Nephron progenitor cell (in vitro differentiated cells): ENCODE data around the gene MXI1.
"Not testable (repeated sequence)": the region's sequence is repeated elsewhere in the genome, so short reads cannot be mapped to it uniquely, and the experiment has no call there.

Source experiments
- DNase-seq: peaks from one replicate; pipeline ENCODE4 v3.0.0; 2021
- H3K27ac Mint-ChIP-seq: 2 replicates; pipeline ENCODE4 v1.8.0; 2021; ENCODE audit warnings: mild to moderate bottlenecking, moderate library complexity, mixed read lengths
- H3K27me3 Mint-ChIP-seq: 2 replicates; pipeline ENCODE4 v1.8.0; 2021; ENCODE audit warnings: mild to moderate bottlenecking, low read depth, mixed read lengths; ENCODE audit not compliant: poor library complexity
- H3K36me3 Mint-ChIP-seq: 2 replicates; pipeline ENCODE4 v1.8.0; 2021; ENCODE audit warnings: low read depth, mixed read lengths
- H3K4me1 Mint-ChIP-seq: 2 replicates; pipeline ENCODE4 v1.8.0; 2021; ENCODE audit warnings: mixed read lengths
- H3K4me3 Mint-ChIP-seq: 2 replicates; pipeline ENCODE4 v1.8.0; 2021; ENCODE audit warnings: mild to moderate bottlenecking, moderate library complexity, mixed read lengths
- H3K9me3 Mint-ChIP-seq: 2 replicates; pipeline ENCODE4 v1.8.0; 2021; ENCODE audit warnings: mild to moderate bottlenecking, moderate library complexity, mixed read lengths
- TF ChIP-seq, protein P1 (sequence below): fragments of 200-600 bp; sonication (generic); IDR thresholded peaks from 2 replicates; pipeline ENCODE4 v1.5.0; 2021; ENCODE audit warnings: antibody characterized with exemption

Gene MXI1

DNA sequence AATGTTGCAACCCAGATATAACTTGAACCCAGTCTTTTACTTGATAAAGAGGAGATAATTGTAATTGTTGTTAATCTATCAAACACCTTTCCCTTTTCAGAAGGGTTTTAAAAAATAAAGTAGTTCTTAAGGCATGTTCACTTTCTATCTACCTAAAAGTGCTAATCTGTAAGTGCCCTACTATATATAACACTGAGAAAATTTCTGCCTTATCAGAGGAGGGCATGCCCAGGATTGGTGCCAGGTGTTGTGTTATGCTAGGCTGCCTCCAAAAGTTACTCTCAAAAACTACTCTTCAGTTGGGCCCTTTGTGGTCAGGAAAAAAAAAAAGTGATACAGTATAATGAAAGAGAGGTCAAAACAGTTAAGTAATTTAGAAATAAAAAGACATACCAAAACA is 61.0 kb downstream of the MXI1 start:
- TF ChIP-seq, protein P1, sequence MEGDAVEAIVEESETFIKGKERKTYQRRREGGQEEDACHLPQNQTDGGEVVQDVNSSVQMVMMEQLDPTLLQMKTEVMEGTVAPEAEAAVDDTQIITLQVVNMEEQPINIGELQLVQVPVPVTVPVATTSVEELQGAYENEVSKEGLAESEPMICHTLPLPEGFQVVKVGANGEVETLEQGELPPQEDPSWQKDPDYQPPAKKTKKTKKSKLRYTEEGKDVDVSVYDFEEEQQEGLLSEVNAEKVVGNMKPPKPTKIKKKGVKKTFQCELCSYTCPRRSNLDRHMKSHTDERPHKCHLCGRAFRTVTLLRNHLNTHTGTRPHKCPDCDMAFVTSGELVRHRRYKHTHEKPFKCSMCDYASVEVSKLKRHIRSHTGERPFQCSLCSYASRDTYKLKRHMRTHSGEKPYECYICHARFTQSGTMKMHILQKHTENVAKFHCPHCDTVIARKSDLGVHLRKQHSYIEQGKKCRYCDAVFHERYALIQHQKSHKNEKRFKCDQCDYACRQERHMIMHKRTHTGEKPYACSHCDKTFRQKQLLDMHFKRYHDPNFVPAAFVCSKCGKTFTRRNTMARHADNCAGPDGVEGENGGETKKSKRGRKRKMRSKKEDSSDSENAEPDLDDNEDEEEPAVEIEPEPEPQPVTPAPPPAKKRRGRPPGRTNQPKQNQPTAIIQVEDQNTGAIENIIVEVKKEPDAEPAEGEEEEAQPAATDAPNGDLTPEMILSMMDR, result no peak
- DNase-seq, result no peak
- peaks cover 13% of the 10 kb centered on the region for H3K36me3 Mint-ChIP-seq
- H3K27ac Mint-ChIP-seq, result no peak overlapping the region
- peaks cover 8% of the 10 kb centered on the region for H3K27me3 Mint-ChIP-seq
- no peaks in the 10 kb centered on the region for H3K9me3 Mint-ChIP-seq
- peaks cover 12% of the 10 kb centered on the region for H3K4me1 Mint-ChIP-seq
- no peak overlapping the region for H3K4me3 Mint-ChIP-seq

DNA sequence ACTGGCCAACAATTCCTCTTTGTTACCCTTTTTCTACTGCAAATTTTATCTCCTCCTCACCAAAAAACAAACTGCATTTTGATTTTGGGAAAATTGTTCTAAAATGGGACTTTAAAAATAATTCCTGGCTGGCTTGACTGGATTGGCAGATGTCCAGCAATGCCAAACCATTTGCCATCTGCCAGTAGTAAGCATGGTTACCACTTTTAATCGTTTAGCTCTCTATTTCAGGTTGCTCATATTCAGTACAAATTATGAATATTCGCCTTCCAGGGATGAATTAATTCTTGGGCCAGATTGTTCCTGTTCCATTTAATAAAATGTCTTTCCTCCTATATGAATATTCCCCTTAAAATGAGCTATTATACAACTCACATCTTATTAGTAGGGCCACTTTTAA is 61.6 kb downstream of the MXI1 start:
- Mint-ChIP-seq H3K4me1 (peaks cover 17% of the 10 kb centered on the region), H3K27me3 (peaks cover 8% of the 10 kb centered on the region), H3K27ac (no peak overlapping the region), H3K36me3 (peaks cover 8% of the 10 kb centered on the region), H3K9me3 (no peaks in the 10 kb centered on the region), H3K4me3 (no peak overlapping the region)
- TF ChIP-seq, protein P1, result no peak
- DNase-seq, result no peak

DNA sequence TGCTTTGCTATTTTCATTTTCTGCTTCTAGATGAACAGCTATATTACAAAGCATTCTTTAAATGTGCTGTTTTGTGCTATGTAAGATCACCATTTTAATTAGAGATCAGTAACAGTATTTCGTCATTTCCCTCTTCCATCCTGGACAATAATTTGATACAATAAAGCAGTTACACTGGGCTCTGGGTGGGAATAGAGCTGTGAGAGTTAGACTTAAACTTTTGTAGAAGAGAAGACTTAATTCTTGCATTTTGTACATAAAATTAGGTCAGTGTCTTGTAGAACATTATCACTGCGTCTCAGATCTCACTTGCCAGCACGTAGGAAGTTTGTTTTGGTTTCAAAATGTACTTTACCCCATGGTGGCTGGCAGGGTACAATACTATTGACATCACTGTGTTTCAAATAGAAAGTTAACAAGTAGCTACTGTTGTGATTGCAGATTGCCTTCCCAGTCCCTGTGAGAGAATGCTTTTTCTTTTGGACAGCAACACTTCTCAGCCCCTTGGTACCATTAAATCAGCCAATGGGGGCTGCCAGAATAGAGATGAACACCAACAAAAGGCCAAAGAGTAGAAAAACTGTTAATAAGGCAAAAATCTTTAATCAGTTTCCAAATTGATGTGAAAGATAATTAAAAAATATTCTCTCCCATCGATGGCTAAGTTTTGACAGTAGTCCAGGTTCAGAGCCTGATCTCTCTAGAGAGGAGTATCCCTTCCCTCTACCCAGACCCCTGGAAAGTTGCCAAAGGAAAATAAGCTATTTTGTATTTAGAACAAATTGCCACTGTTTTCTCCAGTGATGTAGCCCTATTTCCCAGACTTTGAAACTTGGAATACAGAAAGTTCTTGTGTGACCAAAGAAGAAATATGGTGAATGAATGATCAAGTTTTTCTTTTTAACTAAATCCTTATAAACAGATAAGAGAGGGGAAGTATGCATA is 62.2 kb downstream of the MXI1 start:
- Mint-ChIP-seq H3K36me3 (peaks cover 6% of the 10 kb centered on the region), H3K27me3 (peaks cover 8% of the 10 kb centered on the region), H3K4me1 (peaks cover 24% of the 10 kb centered on the region), H3K9me3 (no peaks in the 10 kb centered on the region), H3K4me3 (no peak overlapping the region), H3K27ac (no peak overlapping the region)
- TF ChIP-seq, protein P1, result no peak
- DNase-seq, result no peak

DNA sequence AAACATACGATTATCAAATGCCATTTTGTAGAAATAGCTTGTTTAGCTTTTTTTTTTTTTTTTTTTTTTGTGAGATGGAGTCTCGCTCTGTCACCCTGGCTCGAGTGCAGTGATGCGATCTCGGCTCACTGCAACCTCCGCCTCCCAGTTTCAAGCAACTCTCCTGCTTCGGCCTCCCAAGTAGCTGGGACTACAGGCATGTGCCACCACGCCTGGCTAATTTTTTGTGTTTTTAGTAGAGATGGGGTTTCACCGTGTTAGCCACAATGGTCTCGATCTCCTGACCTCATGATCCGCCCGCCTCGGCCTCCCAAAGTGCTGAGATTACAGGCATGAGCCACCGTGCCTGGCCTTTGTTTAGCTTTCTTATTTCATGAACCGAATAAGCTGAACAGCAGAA is 65.6 kb downstream of the MXI1 start:
- peak; percentile 7 for DNase-seq
- not testable (repeated sequence) for H3K36me3 Mint-ChIP-seq, H3K27ac Mint-ChIP-seq, H3K9me3 Mint-ChIP-seq, H3K4me3 Mint-ChIP-seq
- peaks cover 11% of the 10 kb centered on the region for H3K27me3 Mint-ChIP-seq
- peaks cover 40% of the 10 kb centered on the region for H3K4me1 Mint-ChIP-seq

DNA sequence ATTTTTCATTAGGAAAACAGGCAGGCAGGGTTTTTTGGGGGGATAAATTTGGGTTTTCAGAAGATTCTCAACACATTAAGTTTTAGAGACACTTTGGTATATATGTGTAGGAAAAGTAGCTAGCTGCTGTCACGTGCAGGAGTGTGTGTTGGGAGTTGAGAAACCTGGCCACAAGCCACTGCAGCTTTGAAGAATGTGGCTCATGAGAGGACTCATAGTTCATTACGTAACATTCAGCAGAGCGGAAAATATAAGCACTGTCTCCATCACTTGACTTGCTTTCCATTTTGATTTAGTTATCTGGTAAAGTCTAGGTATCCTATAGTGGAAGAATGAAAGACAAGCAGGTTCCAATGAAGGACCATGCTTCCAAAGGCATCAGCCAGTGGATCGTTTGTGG is 66.1 kb downstream of the MXI1 start:
- DNase-seq, result no peak
- H3K9me3 Mint-ChIP-seq, result no peaks in the 10 kb centered on the region
- H3K4me1 Mint-ChIP-seq, result peaks cover 43% of the 10 kb centered on the region
- TF ChIP-seq, protein P1, result no peak
- H3K36me3 Mint-ChIP-seq, result no peaks in the 10 kb centered on the region
- H3K27ac Mint-ChIP-seq, result peak overlapping the region; percentile 57
- peaks cover 10% of the 10 kb centered on the region for H3K27me3 Mint-ChIP-seq
- H3K4me3 Mint-ChIP-seq, result no peak overlapping the region

DNA sequence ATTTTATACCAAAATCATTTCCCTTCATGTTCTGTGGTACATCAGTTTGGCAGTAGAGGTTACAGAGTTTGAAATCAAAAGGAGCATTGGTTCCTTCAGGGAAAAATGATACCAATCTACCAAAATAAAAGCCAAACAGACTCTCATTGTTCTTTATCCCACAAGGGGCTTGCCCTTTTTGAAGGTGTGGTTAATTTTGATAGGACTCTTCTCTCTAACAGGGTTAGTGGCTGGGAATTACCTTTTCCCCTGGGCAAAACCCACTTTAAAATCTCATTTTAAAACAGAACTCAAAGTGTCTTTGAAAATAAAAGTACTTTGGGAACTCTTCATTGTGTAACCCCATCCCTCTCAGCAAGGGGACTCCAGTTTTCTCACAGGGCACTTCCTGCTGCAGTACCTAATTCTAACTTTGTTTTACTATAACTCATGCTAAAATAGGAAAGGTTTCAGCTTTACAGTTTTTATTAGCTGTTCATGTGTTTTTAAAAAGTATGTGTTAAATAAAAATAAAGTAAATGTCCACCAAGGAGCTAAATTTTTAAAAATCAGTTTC is 66.7 kb downstream of the MXI1 start:
- peaks cover 41% of the 10 kb centered on the region for H3K4me1 Mint-ChIP-seq
- DNase-seq, result no peak

More for the DNA sequence above, 66.7 kb downstream of the MXI1 start:
- Mint-ChIP-seq H3K27me3 (peaks cover 7% of the 10 kb centered on the region), H3K9me3 (no peaks in the 10 kb centered on the region), H3K27ac (peak overlapping the region; percentile 57), H3K4me3 (no peak overlapping the region), H3K36me3 (no peaks in the 10 kb centered on the region)
- TF ChIP-seq, protein P1, result no peak
